Body of pancreas (tissue), 4 donors: ENCODE data around the gene AP3B1. TPM values are rescaled to one million over a fixed set of nuclear protein-coding genes. Genes with fewer than 3 reads are reported as not detected.
A peak's percentile ranks its signal among the peaks of the same experiment; 100 is the strongest.

Experiments
- ATAC-seq: fragments of 150-250 bp; one replicate; pipeline ENCODE4 v1.9.1; 2016
- DNase-seq, 4 donors: peaks; one replicate each; pipeline ENCODE4 v3.0.0-alpha.2; 2019
- H3K27ac ChIP-seq, 4 donors: fragments of 200-600 bp; sonication (generic); 1 replicate in 3 of 4; 2 replicates in 1 of 4; pipeline versions ENCODE4 v1.5.1 to v1.6.1; 2016 to 2019; ENCODE audit warnings: mild to moderate bottlenecking in 1 of 4, mixed read lengths in 1 of 4, moderate library complexity in 1 of 4
- H3K27me3 ChIP-seq, 2 donors: fragments of 200-600 bp; sonication (generic); one replicate each; pipeline ENCODE4 v1.6.0; 2016; ENCODE audit warnings: mild to moderate bottlenecking in 1 of 2
- H3K36me3 ChIP-seq, 2 donors: fragments of 200-600 bp; sonication (generic); replicated peaks in 1 of 2; 2 replicates each; pipeline ENCODE4 v1.5.1; 2016; ENCODE audit warnings: low read depth in 2 of 2; ENCODE audit not compliant: insufficient read depth in 1 of 2
- H3K4me1 ChIP-seq: fragments of 200-600 bp; sonication (generic); one replicate; pipeline ENCODE4 v1.6.0; 2016
- H3K4me3 ChIP-seq, 2 donors: fragments of 200-600 bp; sonication (generic); 1 replicate in 1 of 2; 2 replicates in 1 of 2; pipeline ENCODE4 v1.5.1; 2016 to 2019
- H3K9me3 ChIP-seq, 3 donors: fragments of 200-600 bp; sonication (generic); 1 replicate in 2 of 3; 2 replicates in 1 of 3; pipeline ENCODE4 v1.5.1; 2016
- CTCF ChIP-seq, 7 experiments: fragments of 450-650 bp in 4 of 7; fragments of 200-600 bp in 3 of 7; sonication (generic) in 3 of 7; IDR thresholded peaks; one replicate each; pipeline ENCODE4 v1.5.1; 2016 to 2019; ENCODE audit warnings: antibody characterized with exemption in 7 of 7
- POLR2A ChIP-seq, 3 donors: fragments of 450-650 bp; IDR thresholded peaks; one replicate each; pipeline ENCODE4 v1.6.1; 2016; ENCODE audit warnings: antibody characterized with exemption in 3 of 3, mild to moderate bottlenecking in 2 of 3
- WGBS, 2 donors: methylation state at CpG; one replicate each; pipeline ENCODE4 v1.1.5; 2017; 5-methylcytosine and 5-hydroxymethylcytosine counted together
- intact Hi-C: fragments of 100-400 bp; cut with DNase I; formaldehyde crosslinking; loops from one replicate; pipeline ENCODE4 v1.15.1; 2023
- total RNA-seq, 2 donors: library from RNA; depleted of rRNA; stranded (reverse); fragments of >200 nt; gene quantifications; one replicate each; pipeline ENCODE4 v1.1.0, GENCODE V29; 2016

Gene AP3B1
- total RNA-seq, 2 donors from 2014 or later, result 23.6 to 32.3 TPM

- Histone ChIP-seq H3K4me3 (no peak overlapping the region), H3K27ac (no peak overlapping the region), H3K36me3 (no peaks in the 10 kb centered on the region), H3K9me3 (no peaks in the 10 kb centered on the region), H3K4me1 (no peaks in the 10 kb centered on the region), H3K27me3 (no peaks in the 10 kb centered on the region)
- TF ChIP-seq CTCF (IDR thresholded peaks at IDR 0.05) (no peak), POLR2A (IDR thresholded peaks at IDR 0.05) (no peak)
- no peak for ATAC-seq
- 86 to 92% methylated on average over 2 of the region's 2 CpGs for WGBS, 2 donors
- DNase-seq, result no peak
- intact Hi-C loops, result no loop called here
These were observed 269.0 kb downstream of the AP3B1 start for GRCh38 chr5:78025540-78025939.

- ATAC-seq (no peak), DNase-seq (no peak)
- Histone ChIP-seq H3K36me3 (no peaks in the 10 kb centered on the region), H3K9me3 (no peaks in the 10 kb centered on the region), H3K27ac (no peak overlapping the region), H3K27me3 (no peaks in the 10 kb centered on the region), H3K4me3 (no peak overlapping the region), H3K4me1 (no peaks in the 10 kb centered on the region)
- 68 to 71% methylated on average over 5 of the region's 5 CpGs for WGBS, 2 donors
- intact Hi-C loops, result no loop called here
- TF ChIP-seq CTCF (IDR thresholded peaks at IDR 0.05) (no peak), POLR2A (IDR thresholded peaks at IDR 0.05) (no peak)
These were observed 274.8 kb downstream of the AP3B1 start for GRCh38 chr5:78019744-78020143.

- no peaks in the 10 kb centered on the region for H3K9me3 ChIP-seq
- H3K4me1 ChIP-seq, result no peaks in the 10 kb centered on the region
- no peak for ATAC-seq
- intact Hi-C loops, result no loop called here
- no peak for DNase-seq
- H3K4me3 ChIP-seq, result no peak overlapping the region
- no peaks in the 10 kb centered on the region for H3K36me3 ChIP-seq
- TF ChIP-seq POLR2A (IDR thresholded peaks at IDR 0.05), result no peak
- no peak for TF ChIP-seq CTCF (IDR thresholded peaks at IDR 0.05)
- H3K27ac ChIP-seq, result no peak overlapping the region
- H3K27me3 ChIP-seq, result no peaks in the 10 kb centered on the region
- 82 to 93% methylated on average over 3 of the region's 3 CpGs for WGBS, 2 donors
These were observed 277.5 kb downstream of the AP3B1 start for GRCh38 chr5:78016863-78017529.

GRCh38 chr5:78009937-78010527 is 284.5 kb downstream of the AP3B1 start:
- H3K4me3 ChIP-seq, result no peak overlapping the region
- WGBS, 2 donors, result 81 to 83% methylated on average over 5 of the region's 5 CpGs
- peaks cover 6% of the 10 kb centered on the region for H3K4me1 ChIP-seq
- no peaks in the 10 kb centered on the region for H3K27me3 ChIP-seq
- H3K9me3 ChIP-seq, result no peaks in the 10 kb centered on the region
- TF ChIP-seq CTCF (IDR thresholded peaks at IDR 0.05), result no peak
- no peak for TF ChIP-seq POLR2A (IDR thresholded peaks at IDR 0.05)
- DNase-seq (peak in 1 of 4 donors; percentile 27), ATAC-seq (no peak)
- no peak overlapping the region for H3K27ac ChIP-seq
- H3K36me3 ChIP-seq, result no peaks in the 10 kb centered on the region
- intact Hi-C loops, result no loop called here
